GM18519 (cell line): ENCODE measurements around the gene HAND2.
A peak's percentile ranks its signal among the peaks of the same experiment; 100 is the strongest.

Source experiments
- ATAC-seq: cut with Tn5 transposase; IDR thresholded peaks from one replicate; pipeline ENCODE4 v1.9.1; 2021; ENCODE audit warnings: mild to moderate bottlenecking, moderate library complexity; ENCODE audit not compliant: unreplicated experiment, low FRiP score

The HAND2 gene

DNA sequence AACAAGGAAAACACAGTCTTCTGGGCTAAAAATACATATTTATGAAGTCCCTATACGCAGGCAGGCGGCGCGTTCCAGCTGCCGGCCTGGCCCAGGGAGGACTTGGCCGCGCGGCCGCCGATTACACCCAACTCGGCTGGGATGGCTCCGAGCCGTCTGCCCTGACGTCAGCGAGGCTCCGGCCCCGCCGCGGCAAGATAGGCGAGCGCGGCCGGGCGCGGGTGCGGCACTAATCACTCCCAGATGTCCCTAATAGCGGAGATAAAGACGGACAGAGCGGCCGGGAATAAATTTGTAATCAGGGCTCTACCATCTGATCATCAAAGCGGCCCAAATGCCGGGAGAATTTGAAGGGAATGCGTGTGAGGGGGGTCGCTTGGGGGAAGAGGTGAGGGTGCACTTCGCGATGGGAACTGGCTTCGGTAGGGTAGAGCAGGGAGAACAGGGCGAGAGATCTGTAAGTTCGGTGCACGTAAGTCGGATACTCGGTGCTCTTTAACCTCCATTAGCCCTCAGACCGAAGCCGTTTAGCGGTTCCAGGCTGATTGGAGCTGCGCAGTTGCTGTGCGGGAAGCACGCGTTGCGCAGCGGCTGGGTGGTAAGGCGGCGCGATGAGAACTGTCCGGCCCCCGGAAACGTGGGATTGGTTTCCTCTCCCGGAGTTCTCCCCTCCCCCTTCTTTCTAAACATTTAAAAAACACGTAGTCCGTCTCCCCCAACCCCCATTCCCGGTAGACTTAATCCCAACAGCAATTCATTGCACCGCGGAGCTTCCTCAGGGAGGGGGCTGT lies 7.7 kb downstream of the HAND2 start:
- ATAC-seq = no peak

- ATAC-seq = no peak
Measured at GRCh38 chr4:173521467-173522159, 8.4 kb downstream of the HAND2 start.

- ATAC-seq = no peak
Measured at GRCh38 chr4:173520921-173521466, 9.0 kb downstream of the HAND2 start.

DNA sequence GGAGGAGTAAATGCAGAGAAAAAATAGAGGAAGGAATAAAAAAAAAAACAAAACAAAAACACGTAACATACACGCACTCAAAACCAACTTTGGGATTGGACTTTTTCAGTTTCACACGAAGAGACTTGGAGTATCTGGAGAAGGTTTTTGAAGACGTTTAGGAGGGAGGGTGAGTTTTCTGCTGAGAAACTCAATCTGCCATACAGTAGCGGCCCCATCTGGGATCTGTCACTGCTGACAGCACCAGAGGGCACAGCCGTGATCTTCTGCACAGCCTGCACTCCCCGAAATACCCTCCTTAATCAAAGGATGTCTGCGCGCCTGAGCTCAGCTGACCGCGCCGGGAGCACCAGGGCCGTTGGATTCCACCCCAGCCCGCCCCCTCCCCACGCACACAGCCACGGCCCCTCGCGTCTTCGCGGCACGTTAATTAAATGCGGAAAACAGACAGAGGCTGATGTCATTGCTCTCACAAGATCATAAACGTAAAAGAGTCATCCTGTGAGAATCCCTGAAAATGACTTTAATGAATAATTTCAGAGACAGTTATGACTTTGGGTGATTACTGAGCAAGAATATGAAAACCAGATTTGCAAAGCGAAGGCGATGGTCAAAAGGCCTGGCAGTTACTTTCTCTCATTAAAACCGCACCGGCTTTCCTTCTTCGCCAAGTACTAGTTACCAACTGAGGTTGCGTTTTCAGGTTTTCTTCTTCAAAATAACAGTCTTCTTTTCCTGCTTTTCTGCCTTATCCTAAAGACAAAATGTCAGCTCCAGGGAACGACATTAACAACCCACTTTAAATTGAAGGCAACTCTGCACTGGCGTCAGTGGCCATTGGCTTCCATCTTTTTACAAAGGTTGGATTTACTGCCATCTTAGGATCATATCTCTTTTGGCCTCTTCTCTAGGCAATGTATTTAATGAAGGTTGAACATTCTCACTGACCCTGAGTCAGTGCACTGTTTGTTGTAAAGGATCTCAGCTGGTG lies 10.6 kb downstream of the HAND2 start:
- ATAC-seq = no peak

DNA sequence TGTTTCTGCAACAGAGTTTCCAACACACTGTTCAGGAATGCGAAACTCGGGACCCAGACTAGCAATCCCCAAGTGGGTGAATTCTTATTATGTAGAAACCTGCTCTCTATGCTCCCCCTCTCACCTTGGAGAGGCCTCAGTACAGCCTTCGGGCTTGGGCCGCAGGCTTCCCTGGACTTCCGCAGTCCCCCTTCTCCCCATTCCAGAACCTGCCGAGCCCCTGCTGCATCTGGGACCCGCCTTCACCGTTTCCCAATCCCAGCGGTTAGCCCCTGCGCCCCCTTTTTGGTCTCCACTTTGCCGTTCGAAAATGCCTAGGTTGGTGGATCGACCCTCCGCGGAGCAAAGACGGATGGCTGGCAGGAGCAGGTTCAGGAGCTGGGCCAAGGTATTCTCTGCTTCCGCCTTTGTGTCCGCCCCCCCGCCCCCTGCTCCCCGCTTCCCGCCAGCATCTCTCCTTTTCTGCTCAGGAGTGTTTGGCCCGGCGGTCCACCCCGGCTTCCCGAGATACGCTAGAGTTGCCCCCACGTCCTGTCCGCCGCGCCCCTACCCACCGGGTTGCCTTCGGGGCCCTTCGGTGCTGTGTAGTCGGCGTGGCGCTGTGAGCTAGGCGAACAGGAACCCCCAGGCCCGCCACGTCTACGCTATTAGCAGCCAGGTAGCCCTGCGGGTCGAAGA lies 11.5 kb downstream of the HAND2 start:
- no peak for ATAC-seq

GRCh38 chr4:173517781-173518424 lies 12.1 kb downstream of the HAND2 start:
- ATAC-seq = no peak

DNA sequence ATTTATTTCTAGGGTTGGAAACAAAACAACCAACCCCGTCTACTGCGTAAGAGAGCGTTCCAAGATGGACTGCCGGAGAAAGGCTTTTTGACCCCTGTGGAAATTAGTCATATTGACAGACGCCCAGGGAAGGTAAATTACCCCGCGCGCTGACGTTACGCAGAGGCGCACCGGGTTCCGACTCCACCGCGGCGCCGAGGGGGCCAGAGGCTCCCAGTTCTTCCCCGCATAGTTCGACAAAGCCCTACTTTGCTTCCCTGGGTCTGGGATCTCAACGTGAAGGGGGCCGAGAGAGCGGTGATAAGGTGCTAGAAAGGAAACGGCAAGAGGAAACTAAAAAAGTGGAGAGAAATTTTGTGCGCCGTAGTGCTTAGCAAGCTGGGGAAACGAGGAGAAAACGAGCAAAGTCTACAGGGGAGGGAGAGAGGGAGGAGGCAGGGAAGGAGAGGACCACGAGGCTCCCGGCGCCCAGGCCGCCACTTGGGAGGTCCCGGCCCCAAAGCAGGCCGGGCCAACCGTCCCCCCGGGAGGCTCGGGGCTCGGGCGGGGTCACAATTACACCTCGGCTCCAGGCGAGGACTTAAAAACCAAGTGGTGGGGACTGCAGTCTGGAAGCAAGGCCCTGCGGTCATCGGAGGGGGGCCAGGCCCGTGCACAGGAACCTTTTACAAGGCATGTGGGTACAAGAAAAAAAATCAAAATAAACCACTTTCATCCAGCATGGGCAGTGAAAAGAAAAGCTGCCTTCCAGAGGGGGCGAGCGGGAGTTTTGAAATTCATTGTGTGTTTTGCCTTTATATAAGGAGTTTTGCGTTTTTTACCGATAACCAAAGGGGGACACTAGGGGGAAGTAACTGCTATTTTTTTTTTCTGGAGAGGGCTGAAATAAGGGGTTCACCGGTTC lies 13.2 kb downstream of the HAND2 start:
- no peak for ATAC-seq

GRCh38 chr4:173515458-173515857 lies 14.6 kb downstream of the HAND2 start:
- no peak for ATAC-seq

DNA sequence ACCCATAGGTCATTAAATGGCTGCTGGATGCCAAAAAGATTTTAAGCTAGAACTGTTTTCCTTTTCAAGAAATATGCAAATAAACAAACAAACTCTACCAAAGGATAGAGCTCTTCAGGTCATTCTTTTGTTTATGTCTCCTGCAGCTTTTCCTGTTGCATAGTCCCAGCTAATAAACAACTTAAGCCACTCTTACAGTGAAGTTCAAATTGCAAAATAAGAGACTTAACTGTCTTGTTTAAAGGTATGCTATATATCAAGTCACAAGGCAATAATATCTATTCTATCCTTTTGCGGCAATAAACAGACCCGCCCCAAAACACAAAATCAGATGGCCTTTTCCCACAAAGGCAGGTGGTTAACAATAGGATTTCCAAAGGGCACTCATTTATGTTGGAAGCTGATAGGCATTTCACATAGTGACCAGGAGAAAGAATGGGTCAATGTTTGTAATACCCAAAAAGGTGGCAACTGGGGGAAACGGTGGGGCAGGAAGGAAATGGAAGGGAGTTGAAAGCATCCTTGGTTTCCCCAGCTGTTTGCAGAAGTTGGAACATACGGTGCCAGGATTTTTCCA lies 15.3 kb downstream of the HAND2 start:
- no peak for ATAC-seq

- no peak for ATAC-seq
Measured at GRCh38 chr4:173513651-173514050, 16.4 kb downstream of the HAND2 start.

DNA sequence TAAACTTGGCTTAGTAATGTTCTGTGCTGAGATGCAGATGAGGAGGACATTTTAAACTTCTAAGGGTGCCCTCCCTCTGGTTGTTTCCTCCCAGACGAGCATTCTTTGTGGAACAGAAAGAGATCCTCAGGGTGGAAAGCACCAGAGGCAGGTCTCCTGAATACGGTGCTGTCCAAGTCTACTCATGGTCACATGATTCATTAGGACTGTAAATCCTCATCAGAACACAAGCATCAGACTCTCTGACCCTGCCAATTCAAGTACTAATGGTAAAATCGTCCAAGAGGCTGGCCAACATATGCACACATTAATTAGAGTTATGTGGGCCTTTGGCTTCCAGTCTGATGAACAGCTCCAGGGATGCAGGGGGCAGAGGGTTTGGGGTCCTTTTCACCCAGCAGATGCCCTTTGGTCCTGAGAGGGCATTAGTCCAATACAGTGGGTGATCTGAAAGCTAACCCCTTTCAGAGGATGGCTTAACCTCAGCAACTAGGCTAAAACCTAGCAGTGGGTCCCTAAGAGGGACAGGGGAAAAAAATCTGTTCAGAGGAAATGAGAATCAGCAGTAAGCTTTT lies 18.2 kb downstream of the HAND2 start:
- no peak for ATAC-seq

- peak; percentile 31 for ATAC-seq
Measured at GRCh38 chr4:173509036-173510001, 20.7 kb downstream of the HAND2 start.

GRCh38 chr4:173508386-173509035 lies 21.5 kb downstream of the HAND2 start:
- no peak for ATAC-seq

GRCh38 chr4:173507471-173508385 lies 22.3 kb downstream of the HAND2 start:
- ATAC-seq = no peak

GRCh38 chr4:173506597-173507211 lies 23.3 kb downstream of the HAND2 start:
- ATAC-seq = no peak
